HCT116 (cell line): ENCODE results near the gene TRIM65. TPM values are rescaled to one million over a fixed set of nuclear protein-coding genes. Genes with fewer than 3 reads are reported as not detected.
A peak's percentile ranks its signal among the peaks of the same experiment; 100 is the strongest.

ENCODE experiments used
- EGR1 ChIP-seq: IDR thresholded peaks from 2 replicates; pipeline ENCODE4 v1.6.1; 2012; ENCODE audit warnings: low read depth
- EZH2 ChIP-seq: fragments of 200-600 bp; sonication (generic); IDR thresholded peaks from 2 replicates; pipeline ENCODE4 v1.6.1; 2017; ENCODE audit warnings: antibody characterized with exemption, mixed run types
- JUND ChIP-seq: IDR thresholded peaks from 2 replicates; pipeline ENCODE4 v1.6.1; 2012
- POLR2AphosphoS5 ChIP-seq: IDR thresholded peaks from 2 replicates; pipeline ENCODE4 v1.6.1; 2011; ENCODE audit warnings: mild to moderate bottlenecking, low read depth, low read length, moderate library complexity
- RAD21 ChIP-seq: IDR thresholded peaks from 2 replicates; pipeline ENCODE4 v1.6.1; 2012; ENCODE audit warnings: low read depth, mild to moderate bottlenecking
- SP1 ChIP-seq: IDR thresholded peaks from 2 replicates; pipeline ENCODE4 v1.6.1; 2012; ENCODE audit warnings: low read depth
- TCF7L2 ChIP-seq: IDR thresholded peaks from 2 replicates; pipeline ENCODE4 v1.7.0; 2011; ENCODE audit warnings: borderline replicate concordance, inconsistent platforms; ENCODE audit not compliant: insufficient read depth, insufficient read length; ENCODE audit errors: extremely low read depth
- YY1 ChIP-seq: IDR thresholded peaks from 2 replicates; pipeline ENCODE4 v1.6.1; 2011; ENCODE audit warnings: low read length, low read depth, moderate library complexity, mild to moderate bottlenecking; ENCODE audit not compliant: insufficient replicate concordance; ENCODE audit errors: extremely low read depth
- total RNA-seq: library from RNA; stranded (reverse); gene quantifications from one replicate; pipeline ENCODE4 v1.2.1, GENCODE V29; 2021; ENCODE audit not compliant: unreplicated experiment
- TF ChIP-seq, protein P1 (sequence below): IDR thresholded peaks from 2 replicates; pipeline ENCODE4 v1.6.1; 2012; ENCODE audit warnings: low read depth
- TF ChIP-seq, protein P2 (sequence below): IDR thresholded peaks from 2 replicates; pipeline ENCODE4 v1.6.1; 2012
- TF ChIP-seq, protein P3 (sequence below), 3 experiments: fragments of 200-600 bp in 1 of 3; sonication (generic) in 1 of 3; IDR thresholded peaks in 2 of 3; conservative IDR thresholded peaks in 1 of 3; 2 replicates each; pipeline ENCODE4 v1.5.1; 2012 to 2017; ENCODE audit warnings: low read depth in 2 of 3, low read length in 2 of 3, antibody characterized with exemption in 1 of 3, borderline replicate concordance in 1 of 3, control low read depth in 1 of 3, mild to moderate bottlenecking in 1 of 3, mixed read lengths in 1 of 3, mixed run types in 1 of 3, moderate library complexity in 1 of 3; ENCODE audit not compliant: insufficient read depth in 1 of 3

TRIM65 gene
- total RNA-seq, 1 experiment from 2014 or later, result 53.0 TPM

DNA sequence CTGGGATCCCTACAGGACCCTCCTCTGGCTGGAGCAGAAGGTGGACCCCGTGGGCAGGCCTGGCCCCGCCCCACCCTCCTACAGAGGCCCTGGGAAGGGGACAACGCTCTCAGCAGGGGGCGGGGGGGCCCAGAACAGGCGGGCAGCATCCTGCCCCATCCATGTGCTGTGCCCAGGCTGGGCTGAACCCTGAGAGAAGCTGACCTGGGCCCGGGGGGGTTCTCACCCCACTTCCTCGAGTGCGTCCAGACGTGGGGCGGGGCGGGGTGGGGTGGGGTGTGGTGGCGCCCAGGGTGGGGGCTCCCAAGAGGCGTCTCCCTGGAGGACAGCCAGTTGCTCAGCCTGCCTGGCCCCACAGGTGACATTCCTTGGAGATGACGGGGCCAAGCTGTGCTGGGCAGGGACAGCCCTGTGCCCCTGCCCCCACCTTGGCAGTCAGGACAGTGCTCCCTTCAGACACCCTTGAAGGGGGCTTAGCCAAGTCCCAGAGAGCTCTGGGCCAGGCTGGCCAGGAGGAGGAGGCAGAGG is 52.2 kb downstream of the TRIM65 start (continued):
- TF ChIP-seq YY1 (peak; percentile 50), TCF7L2 (no peak), RAD21 (no peak), POLR2AphosphoS5 (peak; percentile 79), EZH2 (no peak), SP1 (peak; percentile 93; the same call in 1 of the 2 replicates), EGR1 (no peak), JUND (no peak)
- TF ChIP-seq, protein P1, sequence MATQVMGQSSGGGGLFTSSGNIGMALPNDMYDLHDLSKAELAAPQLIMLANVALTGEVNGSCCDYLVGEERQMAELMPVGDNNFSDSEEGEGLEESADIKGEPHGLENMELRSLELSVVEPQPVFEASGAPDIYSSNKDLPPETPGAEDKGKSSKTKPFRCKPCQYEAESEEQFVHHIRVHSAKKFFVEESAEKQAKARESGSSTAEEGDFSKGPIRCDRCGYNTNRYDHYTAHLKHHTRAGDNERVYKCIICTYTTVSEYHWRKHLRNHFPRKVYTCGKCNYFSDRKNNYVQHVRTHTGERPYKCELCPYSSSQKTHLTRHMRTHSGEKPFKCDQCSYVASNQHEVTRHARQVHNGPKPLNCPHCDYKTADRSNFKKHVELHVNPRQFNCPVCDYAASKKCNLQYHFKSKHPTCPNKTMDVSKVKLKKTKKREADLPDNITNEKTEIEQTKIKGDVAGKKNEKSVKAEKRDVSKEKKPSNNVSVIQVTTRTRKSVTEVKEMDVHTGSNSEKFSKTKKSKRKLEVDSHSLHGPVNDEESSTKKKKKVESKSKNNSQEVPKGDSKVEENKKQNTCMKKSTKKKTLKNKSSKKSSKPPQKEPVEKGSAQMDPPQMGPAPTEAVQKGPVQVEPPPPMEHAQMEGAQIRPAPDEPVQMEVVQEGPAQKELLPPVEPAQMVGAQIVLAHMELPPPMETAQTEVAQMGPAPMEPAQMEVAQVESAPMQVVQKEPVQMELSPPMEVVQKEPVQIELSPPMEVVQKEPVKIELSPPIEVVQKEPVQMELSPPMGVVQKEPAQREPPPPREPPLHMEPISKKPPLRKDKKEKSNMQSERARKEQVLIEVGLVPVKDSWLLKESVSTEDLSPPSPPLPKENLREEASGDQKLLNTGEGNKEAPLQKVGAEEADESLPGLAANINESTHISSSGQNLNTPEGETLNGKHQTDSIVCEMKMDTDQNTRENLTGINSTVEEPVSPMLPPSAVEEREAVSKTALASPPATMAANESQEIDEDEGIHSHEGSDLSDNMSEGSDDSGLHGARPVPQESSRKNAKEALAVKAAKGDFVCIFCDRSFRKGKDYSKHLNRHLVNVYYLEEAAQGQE, result no peak
- TF ChIP-seq, protein P2, sequence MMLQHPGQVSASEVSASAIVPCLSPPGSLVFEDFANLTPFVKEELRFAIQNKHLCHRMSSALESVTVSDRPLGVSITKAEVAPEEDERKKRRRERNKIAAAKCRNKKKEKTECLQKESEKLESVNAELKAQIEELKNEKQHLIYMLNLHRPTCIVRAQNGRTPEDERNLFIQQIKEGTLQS, result no peak
- TF ChIP-seq, protein P3, sequence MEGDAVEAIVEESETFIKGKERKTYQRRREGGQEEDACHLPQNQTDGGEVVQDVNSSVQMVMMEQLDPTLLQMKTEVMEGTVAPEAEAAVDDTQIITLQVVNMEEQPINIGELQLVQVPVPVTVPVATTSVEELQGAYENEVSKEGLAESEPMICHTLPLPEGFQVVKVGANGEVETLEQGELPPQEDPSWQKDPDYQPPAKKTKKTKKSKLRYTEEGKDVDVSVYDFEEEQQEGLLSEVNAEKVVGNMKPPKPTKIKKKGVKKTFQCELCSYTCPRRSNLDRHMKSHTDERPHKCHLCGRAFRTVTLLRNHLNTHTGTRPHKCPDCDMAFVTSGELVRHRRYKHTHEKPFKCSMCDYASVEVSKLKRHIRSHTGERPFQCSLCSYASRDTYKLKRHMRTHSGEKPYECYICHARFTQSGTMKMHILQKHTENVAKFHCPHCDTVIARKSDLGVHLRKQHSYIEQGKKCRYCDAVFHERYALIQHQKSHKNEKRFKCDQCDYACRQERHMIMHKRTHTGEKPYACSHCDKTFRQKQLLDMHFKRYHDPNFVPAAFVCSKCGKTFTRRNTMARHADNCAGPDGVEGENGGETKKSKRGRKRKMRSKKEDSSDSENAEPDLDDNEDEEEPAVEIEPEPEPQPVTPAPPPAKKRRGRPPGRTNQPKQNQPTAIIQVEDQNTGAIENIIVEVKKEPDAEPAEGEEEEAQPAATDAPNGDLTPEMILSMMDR (IDR thresholded peaks at IDR 0.05 in 2 of 3, conservative IDR thresholded peaks at IDR 0.05 in 1 of 3; ENCODE audit: borderline replicate concordance in 1 of 3, insufficient read depth in 1 of 3, low read depth in 2 of 3, low read length in 2 of 3), result no peak
